GM12878 (cell line): Measurements from ENCODE around the gene WNT7A. TPM values are rescaled to one million over a fixed set of nuclear protein-coding genes. Genes with fewer than 3 reads are reported as not detected.

Source experiments
- ATAC-seq: fragments of 200-7000 bp; cut with Tn5 transposase; 3 replicates; pipeline ENCODE4 v1.9.1; 2020; ENCODE audit warnings: mild to moderate bottlenecking, moderate library complexity
- BruUV-seq: library from RNA; stranded (reverse); fragments of 400-500 nt; replicated peaks from 2 replicates; lab custom pipeline; 2021; lab: Mats Ljungman, UMichigan
- CTCF ChIA-PET: fragments of 300-600 bp; sonication (Branson Sonifier 250); formaldehyde crosslinking; extraction: SDS; loops from one replicate; lab custom pipeline; 2021; ENCODE audit warnings: inconsistent platforms; lab: Yijun Ruan, JAX
- POLR2A ChIA-PET: fragments of 350-600 bp; formaldehyde crosslinking; extraction: SDS; loops from one replicate; lab custom pipeline; 2021; ENCODE audit warnings: inconsistent platforms; lab: Charles Lee
- RAD21 ChIA-PET: fragments of 300-600 bp; sonication (Branson Sonifier 250); formaldehyde crosslinking; loops from one replicate; lab custom pipeline; 2023; ENCODE audit warnings: antibody characterized with exemption; ENCODE audit not compliant: unreplicated experiment; lab: Charles Lee
- SMC1A ChIA-PET: fragments of 300-600 bp; sonication (Branson Sonifier 250); formaldehyde crosslinking; loops from one replicate; lab custom pipeline; 2023; ENCODE audit not compliant: unreplicated experiment, uncharacterized antibody; lab: Charles Lee
- DNase-seq: peaks from one replicate; pipeline ENCODE4 v3.0.0-alpha.2; 2011; ENCODE audit warnings: low read depth, low spot score
- FAIRE-seq: peaks from 3 replicates; lab custom pipeline; 2011; peaks lifted over from hg19 to GRCh38; lab: Jason Lieb, UNC
- H2AFZ ChIP-seq: 2 replicates; pipeline ENCODE4 v1.6.0; 2011; ENCODE audit warnings: low read depth, low read length, control low read depth; ENCODE audit not compliant: control insufficient read depth
- H3K27ac ChIP-seq: 2 replicates; pipeline ENCODE4 v1.5.1; 2011; ENCODE audit warnings: control low read depth; ENCODE audit not compliant: control insufficient read depth, insufficient read depth
- H3K27me3 ChIP-seq, 2 experiments: replicated peaks in 1 of 2; 2 replicates each; pipeline versions ENCODE4 v1.6.0 to v1.6.1; 2011; ENCODE audit warnings: low read length in 1 of 2; ENCODE audit not compliant: control insufficient read depth in 2 of 2, insufficient read depth in 2 of 2
- H3K36me3 ChIP-seq, 2 experiments: 2 replicates each; pipeline ENCODE4 v1.5.1; 2011; ENCODE audit warnings: low read length in 1 of 2; ENCODE audit not compliant: control insufficient read depth in 2 of 2, insufficient read depth in 2 of 2
- H3K4me1 ChIP-seq: 2 replicates; pipeline ENCODE4 v1.6.1; 2011; ENCODE audit warnings: mild to moderate bottlenecking, low read length, moderate library complexity, mixed read lengths; ENCODE audit not compliant: control insufficient read depth, insufficient read depth
- H3K4me2 ChIP-seq: 2 replicates; pipeline ENCODE4 v1.6.0; 2011; ENCODE audit warnings: control low read depth; ENCODE audit not compliant: control insufficient read depth, insufficient read depth
- H3K4me3 ChIP-seq: fragments of 200-600 bp; sonication (generic); 2 replicates; pipeline ENCODE4 v1.5.1; 2016
- H3K79me2 ChIP-seq: 2 replicates; pipeline ENCODE4 v1.6.0; 2011; ENCODE audit warnings: low read length; ENCODE audit not compliant: control insufficient read depth, insufficient read depth
- H3K9ac ChIP-seq: 2 replicates; pipeline ENCODE4 v1.8.0; 2011; ENCODE audit warnings: low read length, control low read depth, mixed read lengths; ENCODE audit not compliant: control insufficient read depth, insufficient read depth
- H3K9me3 ChIP-seq: replicated peaks from 3 replicates; pipeline ENCODE4 v1.5.1; 2011; ENCODE audit warnings: mild to moderate bottlenecking, low read length; ENCODE audit not compliant: control insufficient read depth, insufficient read depth
- H4K20me1 ChIP-seq: 2 replicates; pipeline ENCODE4 v1.6.0; 2011; ENCODE audit not compliant: control insufficient read depth, insufficient read depth
- CEBPB ChIP-seq, 2 experiments: fragments of 150-350 bp in 1 of 2; IDR thresholded peaks; 2 replicates each; pipeline ENCODE4 v1.6.1; 2012 to 2014; ENCODE audit warnings: low read depth in 2 of 2, low read length in 2 of 2, borderline replicate concordance in 1 of 2, inconsistent platforms in 1 of 2
- CHD2 ChIP-seq: IDR thresholded peaks from 2 replicates; pipeline ENCODE4 v1.6.1; 2011; ENCODE audit warnings: low read depth, low read length, improper control_type of control experiment, borderline replicate concordance
- ETV6 ChIP-seq, 2 experiments: fragments of 450-650 bp in 1 of 2; IDR thresholded peaks in 1 of 2; conservative IDR thresholded peaks in 1 of 2; 2 replicates each; pipeline ENCODE4 v1.6.1; 2014; ENCODE audit warnings: antibody characterized with exemption in 1 of 2, borderline replicate concordance in 1 of 2, low read depth in 1 of 2, mild to moderate bottlenecking in 1 of 2, moderate library complexity in 1 of 2
- HDGF ChIP-seq: fragments of 450-650 bp; IDR thresholded peaks from 2 replicates; pipeline ENCODE4 v1.6.1; 2016; ENCODE audit warnings: antibody characterized with exemption
- LARP7 ChIP-seq: fragments of 450-650 bp; IDR thresholded peaks from 2 replicates; pipeline ENCODE4 v1.6.1; 2017; ENCODE audit warnings: mild to moderate bottlenecking
- NFYB ChIP-seq: IDR thresholded peaks from 2 replicates; pipeline ENCODE4 v1.6.1; 2011; ENCODE audit warnings: low read depth, mild to moderate bottlenecking, low read length, improper control_type of control experiment, moderate library complexity; ENCODE audit not compliant: insufficient read depth
- SIN3A ChIP-seq: IDR thresholded peaks from 2 replicates; pipeline ENCODE4 v1.6.1; 2012; ENCODE audit warnings: low read depth, low read length, improper control_type of control experiment
- ZNF207 ChIP-seq: fragments of 450-650 bp; IDR thresholded peaks from 2 replicates; pipeline ENCODE4 v1.6.1; 2014; ENCODE audit warnings: antibody characterized with exemption, mild to moderate bottlenecking, borderline replicate concordance
- WGBS: methylation state at CpG from one replicate; pipeline ENCODE4 v1.1.6; 2016; ENCODE audit warnings: low lambda C conversion rate; ENCODE audit not compliant: insufficient replicate concordance, insufficient coverage; ENCODE audit errors: missing lambda C conversion rate; 5-methylcytosine and 5-hydroxymethylcytosine counted together
- in situ Hi-C: fragments of 300-500 bp; cut with MboI; formaldehyde crosslinking; loops from 9 replicates; pipeline ENCODE4 v1.14.3; 2018; ENCODE audit warnings: mixed read lengths
- intact Hi-C: fragments of 100-400 bp; cut with micrococcal nuclease; formaldehyde crosslinking; loops from one replicate; pipeline ENCODE4 v1.14.2; 2022; ENCODE audit not compliant: unreplicated experiment
- polyA plus RNA-seq, 11 experiments: library from polyadenylated mRNA; depleted of rRNA in 4 of 11; unstranded in 6 of 11; stranded (reverse) in 5 of 11; fragments of >200 nt; fragmentation: Nextera tagmentation in 4 of 11; fragmentation: Illumina TruSeq in 1 of 11; extraction: Ambion mirVana in 4 of 11; extraction: Trizol in 1 of 11; gene quantifications; 1 replicate in 1 of 11; 2 replicates in 10 of 11; pipeline versions ENCODE4 v1.2.1 to v1.2.3, GENCODE V29; 2011 to 2016; ENCODE audit warnings: inconsistent platforms in 2 of 11, missing spikeins in 2 of 11, low read depth in 1 of 11
- total RNA-seq, 4 experiments: library from RNA; depleted of rRNA in 3 of 4; stranded (reverse); fragments of >200 nt in 3 of 4; fragmentation: Illumina TruSeq in 1 of 4; extraction: Trizol in 1 of 4; gene quantifications; 2 replicates each; pipeline versions ENCODE4 v1.2.1 to v1.2.3, GENCODE V29; 2013 to 2021

The WNT7A gene
- total and polyA plus RNA-seq, 10 of the 15 experiments (the other 5 are each of a cell fraction or from before 2014, with no cell fraction given): 0.08 TPM; not detected in 9

DNA sequence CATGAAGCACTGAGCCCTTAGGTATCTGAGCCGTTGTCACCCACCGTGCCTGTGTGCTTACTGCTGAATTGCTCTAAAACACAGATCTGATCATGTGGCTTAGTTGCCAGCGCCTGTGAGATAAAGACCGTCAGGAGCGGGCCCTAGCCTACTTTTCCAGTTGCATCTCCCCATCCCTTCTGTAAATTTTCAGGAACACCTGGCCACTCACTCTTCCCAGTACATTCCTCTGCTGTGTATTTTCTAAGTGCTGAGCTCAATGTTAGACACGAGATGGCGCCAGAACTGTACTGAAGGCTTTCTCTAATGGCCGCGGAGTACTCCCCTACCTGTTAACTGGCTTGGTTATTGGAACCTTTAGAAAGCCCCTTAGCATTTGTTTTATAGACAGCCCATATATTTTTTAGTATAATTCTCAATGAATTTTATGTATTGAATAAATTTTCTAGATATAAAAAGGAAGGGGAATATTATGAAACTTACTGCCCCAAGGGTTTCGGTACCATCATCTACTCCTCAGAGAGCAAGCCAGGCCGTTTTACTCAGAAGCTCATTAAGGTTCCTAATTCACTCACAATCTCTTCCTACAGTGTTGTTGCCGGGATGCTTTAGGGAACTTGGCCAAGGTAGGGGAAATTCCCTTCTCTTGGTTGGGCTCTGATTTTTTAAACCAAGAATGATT lies 16.7 kb upstream of the WNT7A start (continued):
- TF ChIP-seq ZNF207: no peak

DNA sequence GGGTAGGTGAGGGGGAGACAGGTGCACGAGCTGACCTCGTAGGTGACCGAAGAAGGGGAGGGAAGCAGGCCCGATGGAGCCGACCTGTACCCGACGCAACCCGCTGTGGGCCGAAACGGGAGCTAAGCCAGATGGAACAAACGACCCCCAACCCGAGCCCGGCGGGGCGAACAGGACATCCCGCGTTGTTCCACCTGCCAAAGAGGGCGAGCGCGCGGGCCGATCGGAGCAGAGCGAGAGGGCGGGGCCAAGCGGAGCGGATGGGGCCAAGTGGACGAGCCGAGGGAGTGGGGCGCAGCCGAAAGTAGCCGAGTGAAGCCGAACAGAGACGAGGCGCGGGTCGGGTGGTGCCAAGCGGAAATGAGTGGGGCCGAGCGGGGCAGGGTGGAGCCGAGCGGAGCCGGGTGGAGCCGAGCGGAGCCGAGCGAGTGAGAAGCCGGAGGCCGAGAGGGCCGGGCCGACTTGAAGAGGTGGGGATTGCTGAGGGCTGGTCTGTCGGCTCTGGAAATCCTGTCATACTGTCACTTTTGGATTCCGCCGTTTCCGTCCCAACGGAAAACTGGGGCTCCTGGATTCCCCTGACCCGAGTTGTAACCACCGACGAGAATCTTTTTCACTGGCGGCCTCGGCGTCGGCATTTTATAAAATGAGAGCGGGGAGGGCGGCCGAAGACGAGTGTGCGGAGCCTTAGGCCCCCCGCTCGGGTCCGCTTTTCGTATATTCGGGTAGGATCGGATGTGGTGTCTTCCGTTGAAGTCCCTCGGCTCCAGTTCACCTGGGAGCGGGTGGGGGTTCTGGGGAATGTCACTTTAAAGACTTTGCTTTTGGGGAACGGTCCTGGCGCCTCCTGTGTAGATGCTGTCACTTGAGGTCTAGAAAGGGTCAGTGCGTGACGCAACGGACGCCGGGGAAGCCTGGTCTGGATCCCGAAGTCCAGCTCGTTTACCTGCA lies 15.6 kb upstream of the WNT7A start:
- H2AFZ ChIP-seq: peak overlapping the region; percentile 90
- no peak overlapping the region for H3K27ac ChIP-seq
- ChIA-PET SMC1A (interaction anchor here (1.6 to 1.7 kb wide), 2 partner anchors 219 to 364 kb away, joined by 4 to 8 read pairs; no protein-coding TSS in a partner anchor), RAD21 (interaction anchor here (1.1 to 1.4 kb wide), 4 partner anchors 8 to 283 kb away, joined by 3 to 4 read pairs (median 3); partner anchors contain the start of genes LSM3 and XPC), CTCF (interaction anchor here (1.0 to 3.5 kb wide), 11 partner anchors 8 to 1026 kb away, joined by 3 to 22 read pairs (median 9); partner anchors contain the start of genes CHCHD4 and TMEM43), POLR2A (no interaction called here)
- no TSS peak for BruUV-seq
- no peaks in the 10 kb centered on the region for H4K20me1 ChIP-seq
- peak overlapping the region; percentile 85 for H3K4me2 ChIP-seq
- DNase-seq (peak; percentile 47), ATAC-seq (peak; percentile 100), FAIRE-seq (peak; percentile 89)
- in situ Hi-C loops (loop anchor here (5.0 kb wide), 2 partner anchors 222 to 567 kb away; no protein-coding TSS in a partner anchor), intact Hi-C loops (loop anchor here (2.0 to 10.0 kb wide), 4 partner anchors 227 to 572 kb away; partner anchors contain the start of gene CHCHD4)
- peak overlapping the region; percentile 67 for H3K4me3 ChIP-seq
- peaks cover 0 to 3% of the 10 kb centered on the region in 2 experiments; a peak in 1 of 4 replicates for H3K27me3 ChIP-seq
- peak overlapping the region; percentile 61 for H3K9ac ChIP-seq
- no peak for TF ChIP-seq CEBPB (IDR thresholded peaks at IDR 0.05; ENCODE audit: borderline replicate concordance in 1 of 2, low read depth in 2 of 2, low read length in 2 of 2)
- no peak for TF ChIP-seq CHD2
- TF ChIP-seq ETV6 (conservative IDR thresholded peaks at IDR 0.05 in 1 of 2, IDR thresholded peaks at IDR 0.05 in 1 of 2; ENCODE audit: borderline replicate concordance in 1 of 2, low read depth in 1 of 2): no peak
- TF ChIP-seq LARP7: peak; percentile 29; the same call in 1 of the 2 replicates
- TF ChIP-seq NFYB: no peak
- TF ChIP-seq HDGF: 0 out of 2 replicates have a peak, but pooled peaks have one; percentile 28
- TF ChIP-seq SIN3A: no peak
- 7% methylated on average over 86 of the region's 86 CpGs for WGBS
- no peaks in the 10 kb centered on the region for H3K36me3 ChIP-seq
- no peaks in the 10 kb centered on the region for H3K4me1 ChIP-seq
- no peaks in the 10 kb centered on the region for H3K79me2 ChIP-seq
- H3K9me3 ChIP-seq: no peaks in the 10 kb centered on the region; the same call in 1 of the 3 replicates
